DND-41 (cell line): ENCODE data around the gene GUCD1.
A peak's percentile ranks its signal among the peaks of the same experiment; 100 is the strongest.

Experiments
- ATAC-seq: fragments of 200-7000 bp; cut with Tn5 transposase; 3 replicates; pipeline ENCODE4 v1.9.1; 2021; ENCODE audit warnings: low read depth; ENCODE audit not compliant: insufficient read depth
- DNase-seq: peaks from one replicate; pipeline ENCODE4 v3.0.0-alpha.2; 2020
- H2AFZ ChIP-seq: 2 replicates; pipeline ENCODE4 v1.6.0; 2012; ENCODE audit warnings: low read depth, low read length
- H3K27ac ChIP-seq: 2 replicates; pipeline ENCODE4 v1.5.1; 2012; ENCODE audit warnings: low read length, inconsistent platforms
- H3K27me3 ChIP-seq: fragments of 200-600 bp; sonication (generic); 2 replicates; pipeline ENCODE4 v1.6.0; 2012; ENCODE audit warnings: low read length, mild to moderate bottlenecking, inconsistent platforms; ENCODE audit not compliant: insufficient read depth, poor library complexity
- H3K36me3 ChIP-seq: 2 replicates; pipeline ENCODE4 v1.5.1; 2012; ENCODE audit warnings: low read length, inconsistent platforms; ENCODE audit not compliant: insufficient read depth
- H3K4me1 ChIP-seq: 2 replicates; pipeline ENCODE4 v1.5.1; 2012; ENCODE audit warnings: mild to moderate bottlenecking, low read length; ENCODE audit not compliant: insufficient read depth
- H3K4me2 ChIP-seq: 2 replicates; pipeline ENCODE4 v1.6.0; 2012; ENCODE audit warnings: mild to moderate bottlenecking, moderate library complexity, low read length, inconsistent platforms; ENCODE audit not compliant: insufficient read depth
- H3K4me3 ChIP-seq, 2 experiments: fragments of 200-600 bp in 1 of 2; shearing (Covaris generic) in 1 of 2; 2 replicates each; pipeline ENCODE4 v1.5.1; 2012 to 2016; ENCODE audit warnings: inconsistent platforms in 2 of 2, low read length in 2 of 2, mild to moderate bottlenecking in 2 of 2, low read depth in 1 of 2, moderate library complexity in 1 of 2
- H3K79me2 ChIP-seq: 2 replicates; pipeline ENCODE4 v1.6.0; 2012; ENCODE audit warnings: low read length, inconsistent platforms; ENCODE audit not compliant: insufficient read depth
- H3K9ac ChIP-seq: 2 replicates; pipeline ENCODE4 v1.6.0; 2012; ENCODE audit warnings: low read depth, mild to moderate bottlenecking, inconsistent platforms, low read length, moderate library complexity
- H3K9me3 ChIP-seq: 2 replicates; pipeline ENCODE4 v1.5.1; 2012; ENCODE audit warnings: low read length, moderate library complexity, mild to moderate bottlenecking, inconsistent platforms; ENCODE audit not compliant: insufficient read depth, severe bottlenecking
- H4K20me1 ChIP-seq: 2 replicates; pipeline ENCODE4 v1.6.0; 2012; ENCODE audit warnings: low read length; ENCODE audit not compliant: insufficient read depth
- CTCF ChIP-seq: IDR thresholded peaks from 2 replicates; pipeline ENCODE4 v1.5.1; 2012; ENCODE audit warnings: borderline replicate concordance, low read length, moderate library complexity, mild to moderate bottlenecking; ENCODE audit not compliant: poor library complexity, severe bottlenecking; ENCODE audit errors: extremely low read depth
- EZH2 ChIP-seq: IDR thresholded peaks from 3 replicates; pipeline ENCODE4 v1.6.1; 2012; ENCODE audit warnings: borderline replicate concordance, low read depth, mild to moderate bottlenecking, moderate library complexity, low read length, inconsistent platforms; ENCODE audit not compliant: severe bottlenecking

GUCD1 gene

DNA sequence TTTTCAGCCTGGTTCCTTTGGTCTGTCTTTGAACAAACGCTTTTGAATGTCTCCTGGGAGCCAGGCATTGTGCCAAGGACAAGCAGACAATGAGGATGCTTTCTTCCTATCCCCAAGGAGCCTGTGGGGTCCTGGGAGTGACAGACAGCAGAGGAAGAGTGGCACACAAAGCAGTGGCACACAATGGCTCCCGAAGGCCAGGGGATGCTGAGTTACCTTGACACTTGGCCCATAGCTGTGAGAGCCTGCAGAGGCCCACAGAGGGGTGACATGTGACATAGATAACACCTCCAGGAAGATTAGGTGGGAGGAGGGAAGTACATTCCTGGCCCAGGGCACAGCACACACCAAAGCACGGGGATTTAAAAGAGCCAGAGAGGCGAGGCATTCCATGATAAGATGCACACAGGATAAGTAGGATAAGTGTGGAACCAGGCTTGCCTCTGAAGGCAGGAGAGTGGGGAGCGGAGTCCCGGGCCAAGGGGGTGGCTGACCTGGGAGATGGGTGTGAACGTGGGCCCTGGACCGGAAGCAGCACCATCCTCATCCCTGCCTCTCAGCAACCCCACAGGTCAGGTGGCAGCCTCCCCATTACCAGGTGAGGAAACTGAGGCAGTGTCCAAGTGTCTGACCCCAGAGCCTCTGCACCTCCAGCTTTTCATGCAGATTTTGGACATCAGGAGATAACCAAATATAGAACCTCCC lies 53.5 kb downstream of the GUCD1 start:
- H3K27ac ChIP-seq = no peak overlapping the region
- no peak overlapping the region for H2AFZ ChIP-seq
- H3K4me3 ChIP-seq = no peak overlapping the region
- H3K4me1 ChIP-seq = peaks cover 4% of the 10 kb centered on the region; the same call in 1 of the 2 replicates
- DNase-seq (no peak), ATAC-seq (no peak)
- H3K27me3 ChIP-seq = no peaks in the 10 kb centered on the region
- H3K79me2 ChIP-seq = no peaks in the 10 kb centered on the region
- no peaks in the 10 kb centered on the region for H3K9me3 ChIP-seq
- no peak for TF ChIP-seq EZH2
- TF ChIP-seq CTCF = no peak
- H4K20me1 ChIP-seq = no peaks in the 10 kb centered on the region
- H3K9ac ChIP-seq = no peak overlapping the region
- H3K36me3 ChIP-seq = no peaks in the 10 kb centered on the region
- no peak overlapping the region for H3K4me2 ChIP-seq

DNA sequence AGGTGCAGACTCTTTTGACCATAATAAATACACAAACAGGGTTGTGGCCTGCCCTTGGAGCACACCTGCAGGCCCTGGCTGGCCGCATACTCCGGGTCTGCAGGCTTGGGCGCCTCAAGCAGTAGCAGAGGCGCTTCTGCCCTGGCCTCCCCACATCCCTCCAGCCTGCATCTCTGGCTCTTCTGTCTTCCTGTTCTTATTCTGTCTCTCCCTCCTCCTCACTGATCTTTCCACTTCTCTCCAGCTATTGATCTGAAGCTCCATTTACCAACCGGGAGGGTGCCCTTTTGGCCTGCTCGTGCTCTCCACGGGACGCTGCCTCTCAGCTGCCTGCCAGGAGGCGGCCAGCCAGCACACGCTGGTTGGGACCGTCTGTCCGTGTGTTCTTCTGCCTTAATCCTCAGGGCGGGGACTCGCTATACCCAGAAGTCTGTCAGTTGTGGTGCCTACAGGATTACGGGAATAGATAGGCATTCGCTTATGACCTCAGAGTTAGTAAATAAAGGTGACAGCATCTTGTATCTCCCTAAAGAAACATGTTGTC lies 54.6 kb downstream of the GUCD1 start:
- Histone ChIP-seq H3K36me3 (no peaks in the 10 kb centered on the region), H3K9ac (no peak overlapping the region), H3K79me2 (no peaks in the 10 kb centered on the region), H3K4me2 (no peak overlapping the region), H3K27ac (no peak overlapping the region), H3K9me3 (no peaks in the 10 kb centered on the region), H3K4me1 (peaks cover 4% of the 10 kb centered on the region; the same call in 1 of the 2 replicates), H3K27me3 (no peaks in the 10 kb centered on the region), H3K4me3 (no peak overlapping the region), H2AFZ (no peak overlapping the region), H4K20me1 (no peaks in the 10 kb centered on the region)
- peak; percentile 21 for DNase-seq
- TF ChIP-seq EZH2 (no peak), CTCF (no peak)
- no peak for ATAC-seq

GRCh38 chr22:24499706-24500276 lies 55.1 kb downstream of the GUCD1 start:
- Histone ChIP-seq H3K4me3 (no peak overlapping the region), H3K4me2 (no peak overlapping the region), H3K36me3 (no peaks in the 10 kb centered on the region), H3K9ac (no peak overlapping the region), H2AFZ (no peak overlapping the region), H3K4me1 (peaks cover 4% of the 10 kb centered on the region; the same call in 1 of the 2 replicates), H4K20me1 (no peaks in the 10 kb centered on the region), H3K27ac (no peak overlapping the region), H3K79me2 (no peaks in the 10 kb centered on the region), H3K27me3 (no peaks in the 10 kb centered on the region), H3K9me3 (no peaks in the 10 kb centered on the region)
- TF ChIP-seq CTCF (no peak), EZH2 (no peak)
- DNase-seq = no peak
- ATAC-seq = no peak
